HG03432 (cell line): ENCODE measurements around the gene SEMA4G.

Source experiments
- ATAC-seq: cut with Tn5 transposase; IDR thresholded peaks from one replicate; pipeline ENCODE4 v1.9.1; 2021; ENCODE audit warnings: mild to moderate bottlenecking, moderate library complexity; ENCODE audit not compliant: unreplicated experiment

The SEMA4G gene, protein sequence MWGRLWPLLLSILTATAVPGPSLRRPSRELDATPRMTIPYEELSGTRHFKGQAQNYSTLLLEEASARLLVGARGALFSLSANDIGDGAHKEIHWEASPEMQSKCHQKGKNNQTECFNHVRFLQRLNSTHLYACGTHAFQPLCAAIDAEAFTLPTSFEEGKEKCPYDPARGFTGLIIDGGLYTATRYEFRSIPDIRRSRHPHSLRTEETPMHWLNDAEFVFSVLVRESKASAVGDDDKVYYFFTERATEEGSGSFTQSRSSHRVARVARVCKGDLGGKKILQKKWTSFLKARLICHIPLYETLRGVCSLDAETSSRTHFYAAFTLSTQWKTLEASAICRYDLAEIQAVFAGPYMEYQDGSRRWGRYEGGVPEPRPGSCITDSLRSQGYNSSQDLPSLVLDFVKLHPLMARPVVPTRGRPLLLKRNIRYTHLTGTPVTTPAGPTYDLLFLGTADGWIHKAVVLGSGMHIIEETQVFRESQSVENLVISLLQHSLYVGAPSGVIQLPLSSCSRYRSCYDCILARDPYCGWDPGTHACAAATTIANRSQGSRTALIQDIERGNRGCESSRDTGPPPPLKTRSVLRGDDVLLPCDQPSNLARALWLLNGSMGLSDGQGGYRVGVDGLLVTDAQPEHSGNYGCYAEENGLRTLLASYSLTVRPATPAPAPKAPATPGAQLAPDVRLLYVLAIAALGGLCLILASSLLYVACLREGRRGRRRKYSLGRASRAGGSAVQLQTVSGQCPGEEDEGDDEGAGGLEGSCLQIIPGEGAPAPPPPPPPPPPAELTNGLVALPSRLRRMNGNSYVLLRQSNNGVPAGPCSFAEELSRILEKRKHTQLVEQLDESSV

DNA sequence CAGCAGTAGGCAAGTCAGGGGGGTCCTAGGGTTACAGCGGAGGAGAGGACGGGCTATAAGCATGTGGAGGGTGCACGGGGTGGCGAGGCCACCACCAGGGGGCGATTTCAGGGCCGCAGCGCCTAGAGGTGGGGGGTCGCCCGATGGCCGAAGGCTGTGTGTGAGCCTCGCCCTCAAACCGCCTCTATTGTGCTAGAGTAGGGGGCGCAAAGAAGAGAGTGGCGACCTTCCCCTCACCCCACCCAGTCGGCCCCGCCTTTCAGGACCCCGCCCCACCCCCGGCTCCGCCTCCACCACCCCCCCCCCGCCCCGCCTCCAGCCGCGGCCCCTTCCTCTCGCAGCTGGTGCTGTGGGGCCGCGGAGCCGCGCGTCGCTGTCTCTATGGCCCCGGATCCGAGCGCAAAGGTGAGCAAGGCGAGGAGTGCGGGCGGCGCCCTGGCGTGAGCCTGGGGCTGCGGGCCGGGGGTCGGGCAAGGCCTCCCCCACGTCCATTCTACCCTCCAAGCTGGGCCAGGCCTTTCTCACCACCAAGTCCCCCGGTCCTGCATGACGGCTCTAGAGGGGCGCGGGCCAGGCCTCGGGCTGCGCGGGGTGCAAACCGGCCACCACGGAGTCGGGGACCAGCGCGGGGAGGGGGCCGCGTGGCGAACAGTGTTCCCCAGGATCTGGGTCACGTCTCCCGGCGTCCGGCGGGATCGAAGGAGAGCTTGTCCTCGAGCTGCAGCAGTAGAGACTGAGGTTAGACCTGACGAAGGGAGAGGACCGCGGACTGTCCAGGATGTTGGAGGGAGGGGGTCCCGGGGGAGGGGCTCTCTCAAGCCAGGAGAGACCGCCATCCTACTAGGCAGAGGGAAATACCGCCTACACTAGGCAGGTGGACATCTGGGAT lies at the start of gene SEMA4G:
Gene SEMA4G (plus strand): TSS at position 318 of the 889 bp plus-strand sequence. CDS start 3,409 bp downstream, outside the sequence.
- ATAC-seq: peak; percentile 71

DNA sequence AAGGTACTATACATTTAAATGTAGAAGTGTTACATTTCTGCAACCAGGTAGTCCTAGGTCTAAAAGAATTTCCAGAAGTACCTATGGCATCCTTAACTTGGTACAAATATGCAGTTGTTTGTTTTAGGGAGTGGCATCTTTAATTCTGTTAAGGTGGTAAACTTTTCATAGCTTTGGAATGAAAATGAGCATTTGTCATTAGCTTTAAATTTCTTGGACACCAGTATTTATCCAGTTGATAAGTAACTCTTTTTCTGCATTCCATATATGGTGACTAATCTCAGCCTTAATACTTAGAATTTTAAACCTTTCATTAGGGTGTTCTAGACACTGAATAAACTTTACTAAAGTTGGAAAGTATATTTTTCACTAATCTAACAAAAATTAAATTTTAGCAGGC lies 45.7 kb upstream of the SEMA4G start:
- no peak for ATAC-seq

DNA sequence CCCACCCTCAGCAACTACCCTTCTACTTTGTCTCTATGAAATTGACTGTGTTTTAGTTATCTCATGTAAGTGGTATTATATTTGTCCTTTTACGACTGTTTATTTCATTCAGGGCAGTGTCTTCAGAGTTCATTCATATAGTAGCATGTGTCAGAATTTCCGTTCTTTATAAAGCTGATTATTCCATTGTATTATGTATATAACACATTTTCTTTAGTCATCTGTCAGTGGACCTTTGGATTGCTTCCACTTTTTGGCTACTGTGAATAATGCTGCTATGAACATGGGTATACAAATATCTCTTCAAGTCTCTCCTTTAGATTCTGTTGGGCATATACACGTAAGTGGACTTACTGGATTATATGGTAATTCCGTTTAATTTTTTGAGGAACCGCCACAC lies 42.0 kb upstream of the SEMA4G start:
- no peak for ATAC-seq

DNA sequence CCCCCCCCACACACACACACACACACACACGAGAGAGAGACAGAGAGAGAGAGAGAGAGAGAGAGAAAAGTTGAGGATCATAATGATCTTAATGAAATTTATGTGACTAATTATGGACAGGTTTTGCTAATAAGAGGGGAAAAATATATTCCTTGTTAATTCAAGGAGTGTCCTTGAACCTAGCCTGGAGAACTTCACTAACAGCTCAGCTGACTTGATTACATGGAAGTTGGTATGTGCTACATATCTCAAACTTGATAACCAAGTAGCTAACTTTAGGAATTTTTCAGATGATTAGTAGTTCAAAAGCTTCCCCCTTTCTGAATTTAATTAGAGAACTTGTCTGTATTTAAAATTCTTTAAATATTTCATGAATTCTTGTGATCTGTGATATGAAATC lies 41.3 kb upstream of the SEMA4G start:
- ATAC-seq: no peak

DNA sequence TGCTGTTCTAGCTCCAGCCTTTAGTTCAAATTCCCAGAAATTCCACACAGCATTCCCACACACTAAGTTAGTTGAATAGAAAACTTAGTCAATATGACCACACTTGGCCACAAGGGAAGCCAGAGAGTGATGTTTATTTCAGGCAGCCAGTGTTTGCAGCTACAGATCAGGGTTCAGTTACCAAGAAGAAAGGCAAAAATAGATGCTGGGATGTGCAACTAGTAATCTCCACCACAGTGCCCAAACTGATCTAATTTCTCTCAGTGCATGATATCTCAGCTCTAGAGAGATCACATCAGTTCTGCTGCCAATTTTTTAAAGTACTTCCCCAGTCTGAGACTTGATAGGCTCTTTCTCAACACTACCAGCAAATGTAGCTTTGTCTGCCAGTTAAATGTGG lies 38.9 kb upstream of the SEMA4G start:
- ATAC-seq: no peak

DNA sequence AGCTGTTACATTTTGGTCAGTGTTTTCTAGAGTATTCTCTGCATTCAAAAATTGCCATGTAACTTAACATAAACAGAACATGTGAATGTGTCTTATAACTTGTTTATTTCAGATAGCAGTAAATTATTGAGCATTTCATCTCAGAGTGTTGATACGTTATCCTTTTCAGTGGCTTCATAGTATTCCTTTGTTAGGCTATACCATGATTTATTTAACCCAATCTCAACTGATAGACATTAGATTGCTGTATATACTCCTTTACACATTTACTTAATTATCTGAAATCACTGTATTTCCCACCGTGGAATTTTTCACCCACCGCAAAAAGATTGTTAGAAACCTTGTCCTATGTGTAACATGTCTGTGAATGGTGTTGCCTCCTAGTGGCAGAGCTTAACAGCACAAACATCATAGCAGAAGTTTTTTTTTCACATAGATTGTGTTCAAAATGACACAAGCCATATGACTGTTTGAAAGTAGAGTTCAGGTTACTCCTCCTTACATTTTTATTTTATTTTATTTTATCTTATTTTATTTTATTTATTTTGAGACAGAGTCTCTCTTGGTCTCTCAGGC lies 35.1 kb upstream of the SEMA4G start:
- ATAC-seq: no peak

DNA sequence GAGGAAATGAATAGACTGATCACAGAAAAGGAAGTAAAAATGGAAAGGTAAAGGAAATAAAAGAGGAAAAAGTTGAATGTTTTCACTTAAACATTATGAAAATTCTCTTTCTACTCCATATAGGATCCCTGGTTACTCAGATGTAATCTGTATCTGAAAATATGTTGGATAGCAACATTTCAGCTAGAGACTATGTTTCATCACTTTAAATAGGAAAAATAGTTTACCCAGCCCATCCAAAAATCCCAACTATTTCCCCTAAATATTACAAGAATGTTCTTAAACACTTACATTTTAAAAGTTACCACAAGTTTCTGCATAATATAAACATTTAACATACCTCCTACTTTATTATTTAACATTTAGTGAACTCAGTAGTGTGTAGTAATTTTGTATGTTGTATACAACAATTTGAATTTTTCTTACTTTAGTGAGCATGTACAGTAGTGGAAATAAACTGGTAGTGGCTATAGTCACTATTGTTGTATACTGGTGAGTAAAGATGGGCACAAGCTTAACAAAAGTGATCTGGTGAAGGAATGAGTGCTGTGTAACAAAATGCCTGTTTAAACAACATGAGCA lies 29.4 kb upstream of the SEMA4G start:
- ATAC-seq: no peak

DNA sequence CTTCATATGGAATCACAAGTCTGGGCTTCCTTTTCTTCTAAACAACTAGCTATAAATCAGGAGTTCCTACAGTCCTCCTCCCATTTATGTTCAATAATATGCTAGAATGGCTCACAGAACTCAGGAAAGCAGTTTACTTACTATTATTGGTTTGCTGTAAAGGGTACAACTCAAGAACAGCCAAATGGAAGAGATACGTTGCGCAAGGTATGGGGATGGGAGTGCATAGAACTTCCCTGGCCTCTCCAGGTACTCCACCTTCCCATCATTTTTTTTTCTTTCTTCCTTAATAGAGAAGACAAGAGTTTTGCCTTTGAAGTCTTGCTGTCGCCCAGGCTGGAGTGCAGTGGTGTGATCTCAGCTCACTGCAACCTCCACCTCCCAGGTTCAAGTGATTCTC lies 27.1 kb upstream of the SEMA4G start:
- no peak for ATAC-seq

DNA sequence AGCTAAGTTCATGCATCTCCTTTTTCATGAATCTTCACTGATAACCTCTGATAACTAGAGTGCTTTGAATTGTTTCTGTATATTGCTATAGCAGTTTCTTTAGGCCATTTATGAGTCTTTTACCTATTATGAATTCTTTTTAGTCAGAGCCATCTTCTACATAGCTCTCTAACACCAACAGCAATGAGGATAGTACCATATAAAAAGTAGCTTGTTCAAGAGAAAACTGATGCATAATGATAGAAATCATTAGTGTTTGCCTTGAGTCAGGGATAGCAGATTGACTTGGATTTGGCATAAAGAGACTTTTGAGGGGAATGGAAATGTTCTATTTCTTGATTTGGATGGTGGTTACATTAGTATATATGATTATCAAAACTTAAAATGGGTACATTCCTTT lies 25.8 kb upstream of the SEMA4G start:
- no peak for ATAC-seq

DNA sequence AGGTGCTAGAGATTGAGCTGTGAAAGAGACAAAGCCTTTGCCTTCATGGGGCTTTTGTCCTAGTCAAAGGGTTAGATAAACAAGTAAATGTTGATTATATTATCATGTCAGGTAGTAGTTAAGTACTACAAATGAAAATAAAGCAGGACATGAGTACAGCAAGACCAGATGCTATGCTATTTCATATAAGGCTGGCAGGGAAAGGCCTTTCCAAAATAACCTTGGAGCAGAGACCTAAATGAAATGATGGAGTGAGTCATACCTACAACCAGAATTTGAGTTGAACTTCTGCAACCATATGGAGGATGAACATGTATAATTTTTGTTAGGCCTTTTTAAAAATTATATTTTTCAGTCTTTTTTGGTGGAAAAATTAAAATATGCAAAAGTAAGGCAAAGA lies 23.6 kb upstream of the SEMA4G start:
- ATAC-seq: no peak

DNA sequence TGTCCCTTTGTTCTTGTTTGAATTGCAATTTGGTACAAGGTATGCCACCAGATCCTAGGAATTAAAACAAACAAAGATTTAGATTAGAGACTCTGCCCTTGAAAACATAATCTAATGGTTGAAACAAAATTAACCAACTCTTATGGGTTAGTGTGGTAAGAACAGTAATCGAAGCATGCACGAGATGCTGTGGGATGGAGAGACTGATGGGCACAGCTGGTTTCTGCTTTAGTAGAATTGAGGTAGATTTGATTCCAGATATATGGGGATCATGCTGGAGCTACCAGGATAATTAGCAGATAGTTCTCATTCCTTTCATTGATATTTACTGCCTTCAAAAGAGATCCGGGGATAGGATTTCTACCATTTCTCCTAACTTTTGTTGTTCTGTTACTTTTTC lies 20.4 kb upstream of the SEMA4G start:
- no peak for ATAC-seq

DNA sequence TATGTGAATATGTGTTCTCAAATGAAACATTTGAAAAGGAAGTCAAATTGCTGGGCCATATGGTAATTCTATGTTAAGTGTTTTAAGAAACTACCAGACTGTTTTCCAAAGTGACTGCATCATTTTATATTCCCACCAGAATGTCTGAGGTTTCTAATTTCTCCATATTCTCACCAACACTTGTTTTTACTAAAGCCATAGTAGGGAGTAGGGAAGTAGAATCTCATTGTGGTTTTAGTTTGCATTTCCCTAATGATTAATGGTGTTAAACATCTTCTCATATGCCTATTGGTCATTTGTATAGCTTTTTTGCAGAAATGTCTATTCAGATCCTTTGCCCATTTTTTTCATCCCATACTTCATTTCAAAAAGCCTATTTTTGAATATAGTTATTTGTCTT lies 9.1 kb upstream of the SEMA4G start:
- ATAC-seq: no peak

DNA sequence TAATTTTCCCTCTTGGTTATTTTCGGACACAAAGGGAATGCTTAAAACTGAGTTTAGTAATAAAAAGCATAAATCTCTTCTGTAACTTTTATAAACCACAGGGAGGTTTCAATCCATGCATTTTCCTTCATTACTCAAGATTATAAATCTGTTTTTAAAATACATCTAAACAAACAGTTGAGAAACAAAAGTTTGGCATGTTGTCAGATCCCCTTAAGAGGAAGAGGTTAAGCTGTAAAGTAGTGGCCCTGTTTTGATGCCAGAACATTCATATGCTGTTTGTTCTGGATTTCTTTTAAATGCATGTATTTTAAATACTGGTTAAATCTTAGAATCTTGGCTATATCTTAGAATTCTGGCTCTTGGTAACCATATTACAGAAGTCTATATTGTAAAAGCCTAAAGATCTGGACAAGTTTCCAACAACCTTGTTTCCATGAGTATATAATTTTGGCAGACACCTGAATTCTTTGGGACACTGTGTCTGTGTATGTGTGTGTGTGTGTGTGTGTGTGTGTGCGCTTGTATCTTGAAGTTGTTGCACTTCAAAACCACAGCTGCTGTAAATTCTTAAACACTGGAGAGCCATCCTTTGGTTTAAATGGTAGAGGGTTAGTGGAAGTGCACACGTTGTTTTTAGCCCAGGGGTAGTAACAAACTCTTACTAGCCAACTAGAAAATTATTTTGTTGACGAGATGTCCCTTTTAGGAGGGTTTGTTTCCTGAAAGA lies 6.8 kb upstream of the SEMA4G start:
- no peak for ATAC-seq

DNA sequence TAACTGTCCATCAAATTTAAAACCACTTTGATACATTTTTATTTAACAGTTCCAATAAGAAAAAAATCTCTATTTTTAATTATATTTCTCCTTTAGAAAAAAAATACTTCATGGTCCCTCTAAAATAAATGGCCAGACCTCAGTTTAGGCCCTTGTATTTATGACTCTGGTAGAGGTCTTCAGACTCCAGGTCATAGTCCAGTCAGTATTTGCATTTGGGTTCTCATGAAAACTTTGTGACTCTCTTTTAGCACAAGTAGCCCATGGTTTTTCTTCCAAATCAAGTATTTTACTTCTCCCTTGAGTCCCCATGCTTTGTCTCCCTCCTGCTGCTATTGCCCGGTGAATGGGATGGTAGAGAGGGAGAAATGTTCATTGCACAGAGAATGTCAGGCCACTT lies 5.5 kb upstream of the SEMA4G start:
- ATAC-seq: no peak

DNA sequence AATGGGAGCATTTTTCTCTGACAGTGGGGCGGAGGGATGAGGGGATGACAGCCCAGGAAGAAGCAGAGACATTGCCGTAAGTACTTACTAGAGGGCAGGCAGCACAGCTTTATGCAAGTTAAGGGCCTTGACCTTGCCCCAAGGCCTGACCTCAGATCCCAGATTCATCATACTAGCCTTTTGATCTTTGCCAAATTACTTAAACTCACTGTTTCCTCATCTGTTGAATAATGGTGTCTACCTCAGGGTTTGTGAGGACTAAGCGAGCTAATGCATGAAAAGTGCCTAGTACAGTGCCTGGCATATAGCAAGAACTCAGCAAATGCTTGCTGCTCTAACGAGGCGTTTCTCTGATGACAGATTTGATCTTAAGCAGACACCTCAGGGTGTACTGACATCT lies 3.5 kb upstream of the SEMA4G start:
- ATAC-seq: no peak

DNA sequence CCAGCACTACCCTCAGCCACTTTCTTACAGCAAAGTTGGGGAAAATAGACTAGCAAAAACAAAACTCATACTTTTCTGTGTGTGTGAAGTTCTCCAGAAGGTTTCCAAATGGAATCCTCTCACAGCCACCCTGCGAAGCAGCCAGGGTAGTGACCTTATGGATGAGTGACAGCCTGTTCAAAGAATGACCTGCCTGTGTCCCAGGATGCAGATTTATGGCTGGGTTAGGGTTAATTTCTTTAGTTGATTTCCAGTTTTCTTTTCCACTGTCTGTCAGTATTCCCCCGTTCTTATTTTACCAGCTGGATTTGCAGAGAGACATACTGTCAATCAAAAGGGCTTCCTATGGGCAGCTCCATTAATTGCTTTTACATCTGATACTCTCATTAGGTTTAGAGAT lies 2.4 kb upstream of the SEMA4G start:
- ATAC-seq: no peak

DNA sequence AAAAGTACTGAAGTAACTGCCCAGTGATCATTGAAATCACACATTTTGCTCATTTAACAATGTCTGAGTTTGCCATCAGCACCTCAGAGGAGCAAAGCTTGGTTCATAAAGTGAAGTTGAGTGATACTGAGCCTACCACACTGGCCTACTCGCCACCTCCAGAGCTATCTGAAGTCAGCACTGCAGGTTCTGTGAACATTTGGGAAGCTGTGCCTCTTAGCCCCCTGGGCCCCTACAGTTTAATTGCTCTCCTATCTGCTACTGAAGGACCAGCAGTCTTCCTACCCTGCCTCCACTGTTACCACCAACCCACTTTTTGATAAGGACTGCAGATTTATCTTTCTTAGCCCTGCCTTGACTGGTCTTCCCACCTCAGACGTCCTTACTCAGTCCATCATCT lies 2.0 kb upstream of the SEMA4G start:
- ATAC-seq: no peak

DNA sequence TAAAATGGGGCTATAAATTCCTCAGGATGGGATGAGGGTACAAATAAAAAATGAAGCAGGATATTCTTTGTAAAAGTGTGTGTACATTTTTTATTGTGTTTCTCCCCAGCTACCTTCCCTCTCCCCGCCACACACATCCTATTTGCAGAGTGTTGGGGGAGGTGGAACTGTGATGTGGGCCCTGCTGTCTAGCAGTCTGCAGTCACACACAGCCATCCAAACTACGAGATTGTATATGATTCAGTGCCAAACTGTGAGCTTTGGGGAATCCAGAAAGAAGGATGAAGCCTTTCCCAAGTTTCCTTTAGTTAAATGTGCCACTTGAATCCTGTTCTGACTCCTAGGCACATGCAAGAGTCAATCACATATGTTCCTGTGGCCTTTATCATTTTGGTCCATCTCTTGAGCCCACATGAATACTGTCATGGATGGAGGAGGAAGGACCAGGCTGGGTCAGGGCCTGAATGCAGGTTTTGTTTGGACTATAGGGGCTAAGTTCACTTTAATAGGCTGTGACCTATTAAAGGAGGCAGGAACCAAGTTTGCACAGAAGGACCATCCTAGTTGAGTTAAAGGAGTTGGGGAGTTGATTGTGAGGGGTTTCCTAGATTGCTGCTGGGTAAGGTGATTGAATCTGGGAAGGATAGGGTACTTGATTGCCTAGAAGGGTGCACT lies 1.1 kb upstream of the SEMA4G start:
- ATAC-seq: no peak

DNA sequence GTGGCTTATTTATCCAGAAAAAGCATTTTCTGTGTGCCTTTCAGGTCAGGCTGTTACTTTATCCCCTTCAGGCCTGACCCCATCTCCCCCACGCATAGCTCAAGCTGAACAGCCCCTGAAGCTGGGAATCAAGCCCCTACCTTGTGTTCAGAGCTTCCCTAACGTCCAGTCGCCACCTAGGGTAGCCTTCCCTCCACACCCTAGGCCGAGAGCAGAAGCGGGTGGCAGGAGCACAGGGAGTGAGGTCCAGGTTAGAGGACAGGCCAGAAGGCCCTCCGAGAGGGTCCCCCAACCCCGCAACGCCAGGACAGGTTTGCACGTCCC lies 479 bp upstream of the SEMA4G start:
- ATAC-seq: peak; percentile 17
